K562 (cell line): ENCODE results near the gene NADSYN1. TPM values are rescaled to one million over a fixed set of nuclear protein-coding genes. Genes with fewer than 3 reads are reported as not detected.

Source experiments
- CTBP1 ChIP-seq: fragments of 450-650 bp; IDR thresholded peaks from 2 replicates; pipeline ENCODE4 v1.6.1; 2016; ENCODE audit warnings: borderline replicate concordance
- ESRRA ChIP-seq: fragments of 450-650 bp; IDR thresholded peaks from 2 replicates; pipeline ENCODE4 v1.6.1; 2014; ENCODE audit warnings: low read depth, mild to moderate bottlenecking, moderate library complexity, borderline replicate concordance
- HEY1 ChIP-seq: fragments of 250-450 bp; sonication (Bioruptor Pico); IDR thresholded peaks from 2 replicates; pipeline ENCODE4 v1.5.0; 2020; ENCODE audit warnings: mild to moderate bottlenecking, moderate library complexity, borderline replicate concordance
- MAFK ChIP-seq: IDR thresholded peaks from 2 replicates; pipeline ENCODE4 v1.6.1; 2011; ENCODE audit warnings: low read length, improper control_type of control experiment
- MYC ChIP-seq, 2 experiments: fragments of 250-450 bp in 1 of 2; sonication (Bioruptor Pico) in 1 of 2; IDR thresholded peaks; 2 replicates each; pipeline versions ENCODE4 v1.5.1 to v1.6.1; 2012 to 2021; ENCODE audit warnings: low read depth in 2 of 2, borderline replicate concordance in 1 of 2, improper control_type of control experiment in 1 of 2, low read length in 1 of 2, mild to moderate bottlenecking in 1 of 2, moderate library complexity in 1 of 2
- NFXL1 ChIP-seq: fragments of 450-650 bp; formaldehyde crosslinking; IDR thresholded peaks from 2 replicates; pipeline ENCODE4 v1.4.0; 2021; ENCODE audit warnings: mild to moderate bottlenecking
- NR1H2 ChIP-seq: sonication (generic); formaldehyde crosslinking; IDR thresholded peaks from 2 replicates; pipeline ENCODE4 v1.4.0; 2020; ENCODE audit warnings: mild to moderate bottlenecking, missing genetic modification reagents
- NR2F6 ChIP-seq: fragments of 450-650 bp; formaldehyde crosslinking; IDR thresholded peaks from 2 replicates; pipeline ENCODE4 v1.4.0; 2020; ENCODE audit warnings: mild to moderate bottlenecking
- POU5F1 ChIP-seq: fragments of 150-350 bp; IDR thresholded peaks from 2 replicates; pipeline ENCODE4 v1.6.1; 2014; ENCODE audit warnings: borderline replicate concordance, low read length, low read depth, mild to moderate bottlenecking; ENCODE audit not compliant: partially characterized antibody
- RAD51 ChIP-seq: fragments of 450-650 bp; IDR thresholded peaks from 2 replicates; pipeline ENCODE4 v1.7.1; 2016; ENCODE audit warnings: low read depth, mild to moderate bottlenecking, borderline replicate concordance
- RCOR1 ChIP-seq, 2 experiments: IDR thresholded peaks; 2 replicates each; pipeline ENCODE4 v1.6.1; 2012; ENCODE audit warnings: low read depth in 2 of 2, low read length in 2 of 2, borderline replicate concordance in 1 of 2, improper control_type of control experiment in 1 of 2
- SMAD2 ChIP-seq: fragments of 150-350 bp; IDR thresholded peaks from 2 replicates; pipeline ENCODE4 v1.6.1; 2014; ENCODE audit warnings: low read depth, mild to moderate bottlenecking, low read length
- TAF9B ChIP-seq: fragments of 450-650 bp; IDR thresholded peaks from 2 replicates; pipeline ENCODE4 v1.6.1; 2018; ENCODE audit warnings: mild to moderate bottlenecking; ENCODE audit not compliant: partially characterized antibody
- ZNF274 ChIP-seq: IDR thresholded peaks from 2 replicates; pipeline ENCODE4 v1.6.1; 2011; ENCODE audit warnings: low read depth, mild to moderate bottlenecking, low read length, moderate library complexity, borderline replicate concordance
- ZNF354B ChIP-seq: fragments of 250-450 bp; sonication (Bioruptor Pico); IDR thresholded peaks from 2 replicates; pipeline ENCODE4 v1.4.0; 2020
- ZNF584 ChIP-seq: fragments of 200-800 bp; sonication (Bioruptor generic); IDR thresholded peaks from 2 replicates; pipeline ENCODE4 v1.6.1; 2016; ENCODE audit warnings: low read depth, mild to moderate bottlenecking, missing genetic modification characterization, missing compliant biosample characterization
- polyA plus RNA-seq, 8 experiments: library from polyadenylated mRNA; depleted of rRNA in 4 of 8; stranded (reverse) in 5 of 8; unstranded in 3 of 8; fragments of >200 nt; fragmentation: Nextera tagmentation in 2 of 8; fragmentation: Illumina TruSeq in 1 of 8; extraction: Ambion mirVana in 2 of 8; extraction: Trizol in 1 of 8; gene quantifications; 2 replicates each; pipeline versions ENCODE4 v1.2.1 to v1.2.3, GENCODE V29; 2011 to 2014; ENCODE audit warnings: inconsistent platforms in 1 of 8, missing spikeins in 1 of 8
- total RNA-seq, 7 experiments: library from RNA; depleted of rRNA in 6 of 7; stranded (reverse); fragments of >200 nt in 6 of 7; fragmentation: Illumina TruSeq in 2 of 7; extraction: Trizol in 2 of 7; gene quantifications; 2 replicates each; pipeline versions ENCODE4 v1.2.1 to v1.2.3, GENCODE V29; 2011 to 2021; ENCODE audit warnings: low replicate concordance in 1 of 7

NADSYN1 gene
- total and polyA plus RNA-seq, 9 of the 15 experiments (the other 6 are each of a cell fraction or from before 2014, with no cell fraction given): 12.7 to 57.3 (median 42.1) TPM

DNA sequence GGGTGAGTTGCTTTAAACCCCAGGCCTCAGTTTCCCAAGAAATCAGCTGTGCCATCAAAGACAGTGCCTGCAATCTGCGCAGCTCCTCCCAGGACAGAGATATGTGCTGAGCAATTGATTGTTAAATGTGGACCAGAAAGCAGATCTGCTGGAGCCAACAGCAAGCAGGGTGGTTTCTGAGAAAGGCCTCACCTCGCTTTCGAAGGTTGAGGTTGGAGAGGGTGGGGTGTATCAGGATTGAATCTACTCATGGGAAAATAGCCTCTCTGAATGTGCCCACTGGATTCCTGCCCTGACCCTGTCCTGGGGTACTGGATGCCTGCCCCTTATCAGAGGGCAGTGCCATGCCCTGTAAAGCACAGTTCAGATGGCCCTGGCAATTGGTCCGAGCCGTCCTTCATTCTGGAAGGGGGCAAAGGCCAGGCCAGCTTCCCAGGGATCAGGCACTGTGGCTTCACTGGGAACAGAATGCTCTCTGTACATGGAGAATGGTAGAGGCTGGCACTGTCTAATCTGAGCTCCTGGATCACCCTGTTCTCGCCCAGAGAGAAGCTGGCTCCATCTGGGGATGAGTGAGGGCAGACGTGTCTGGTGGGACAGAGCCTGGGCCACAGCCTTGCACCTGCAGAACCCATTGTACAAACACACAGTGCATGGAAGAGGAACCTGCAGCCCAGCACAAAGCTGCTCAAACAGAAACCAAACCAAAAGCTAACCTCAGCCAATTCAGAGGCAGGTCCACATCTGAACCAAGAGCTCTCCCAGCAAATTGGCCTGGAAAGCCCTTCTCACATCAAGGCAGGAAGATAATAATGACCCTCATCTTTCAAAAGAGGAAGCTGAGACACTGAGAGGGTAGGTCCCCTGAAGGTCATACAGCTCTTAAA lies 20.0 kb upstream of the NADSYN1 start (continued):
- TF ChIP-seq RCOR1 (IDR thresholded peaks at IDR 0.05; ENCODE audit: borderline replicate concordance in 1 of 2, low read depth in 2 of 2, low read length in 2 of 2): 0 out of 4 replicates have a peak, but pooled peaks of 1 of the 2 experiments have one; percentile 34
- no peak for TF ChIP-seq NFXL1
- TF ChIP-seq ZNF584 (CRISPR knock-in tag): no peak
- no peak for TF ChIP-seq MYC (IDR thresholded peaks at IDR 0.05; ENCODE audit: low read depth, low read length)
- no peak for TF ChIP-seq MYC (CRISPR knock-in tag; IDR thresholded peaks at IDR 0.05; ENCODE audit: borderline replicate concordance, low read depth)
- TF ChIP-seq CTBP1: peak; percentile 93; the same call in 1 of the 2 replicates
- no peak for TF ChIP-seq MAFK
- no peak for TF ChIP-seq POU5F1
- TF ChIP-seq SMAD2: no peak
- no peak for TF ChIP-seq NR1H2 (CRISPR knock-in tag)
- peak; percentile 98 for TF ChIP-seq ESRRA
- no peak for TF ChIP-seq NR2F6 (CRISPR knock-in tag)
- TF ChIP-seq RAD51: no peak
- no peak for TF ChIP-seq HEY1 (CRISPR knock-in tag)
- no peak for TF ChIP-seq ZNF354B (CRISPR knock-in tag)
- no peak for TF ChIP-seq TAF9B
- TF ChIP-seq ZNF274: no peak
